H1 (cell line): Measurements from ENCODE around the gene TRNP1. TPM values are rescaled to one million over a fixed set of nuclear protein-coding genes. Genes with fewer than 3 reads are reported as not detected.

Source experiments
- CHD7 ChIP-seq: fragments of 300-600 bp; sonication (generic); IDR thresholded peaks from 2 replicates; pipeline ENCODE4 v1.7.1; 2012; ENCODE audit warnings: low read length, moderate library complexity, mild to moderate bottlenecking, inconsistent platforms; ENCODE audit not compliant: insufficient replicate concordance
- CREB1 ChIP-seq: IDR thresholded peaks from 2 replicates; pipeline ENCODE4 v1.6.1; 2012; ENCODE audit warnings: inconsistent platforms
- CTBP2 ChIP-seq: IDR thresholded peaks from 2 replicates; pipeline ENCODE4 v1.7.0; 2011; ENCODE audit warnings: borderline replicate concordance, mild to moderate bottlenecking, moderate library complexity, mixed read lengths, low read length; ENCODE audit not compliant: insufficient read depth, insufficient read length
- GABPA ChIP-seq: IDR thresholded peaks from 2 replicates; pipeline ENCODE4 v1.6.1; 2011; ENCODE audit warnings: mild to moderate bottlenecking, low read length, moderate library complexity, borderline replicate concordance; ENCODE audit not compliant: insufficient read depth
- HDAC2 ChIP-seq, 2 experiments: fragments of 300-600 bp in 1 of 2; sonication (generic) in 1 of 2; IDR thresholded peaks; 2 replicates each; pipeline ENCODE4 v1.6.1; 2011 to 2012; ENCODE audit warnings: low read depth in 2 of 2, low read length in 2 of 2, mild to moderate bottlenecking in 2 of 2, moderate library complexity in 2 of 2, borderline replicate concordance in 1 of 2, inconsistent platforms in 1 of 2
- POLR2A ChIP-seq, 2 experiments: IDR thresholded peaks; 1 replicate in 1 of 2; 2 replicates in 1 of 2; pipeline ENCODE4 v1.6.1; 2011; ENCODE audit warnings: low read depth in 2 of 2, low read length in 2 of 2, mild to moderate bottlenecking in 2 of 2; ENCODE audit errors: control extremely low read depth in 1 of 2
- SIN3A ChIP-seq, 2 experiments: IDR thresholded peaks in 1 of 2; conservative IDR thresholded peaks in 1 of 2; 2 replicates each; pipeline ENCODE4 v1.6.1; 2011 to 2012; ENCODE audit warnings: low read length in 2 of 2, improper control_type of control experiment in 1 of 2, low read depth in 1 of 2, mild to moderate bottlenecking in 1 of 2
- polyA plus RNA-seq, 7 experiments: library from polyadenylated mRNA; depleted of rRNA in 3 of 7; stranded (reverse) in 5 of 7; unstranded in 2 of 7; fragments of >200 nt in 5 of 7; fragments of 200-250 nt in 2 of 7; gene quantifications; 1 replicate in 5 of 7; 2 replicates in 1 of 7; 4 replicates in 1 of 7; pipeline versions ENCODE4 v1.2.1 to v1.2.3, GENCODE V29; 2011 to 2013; ENCODE audit warnings: missing spikeins in 2 of 7, mixed read lengths in 2 of 7
- total RNA-seq: library from RNA; stranded (reverse); fragmentation: NEBNext Ultra II Directional; extraction: Animal tissue kit (Norgen Biotek cat#: 25700); gene quantifications from 2 replicates; pipeline ENCODE4 v1.2.1, GENCODE V29; 2021

The TRNP1 gene
- total and polyA plus RNA-seq, 2 of the 8 experiments (the other 6 are each of a cell fraction or from before 2014, with no cell fraction given): 51.7 to 102 TPM

- no peak for TF ChIP-seq CHD7
- TF ChIP-seq CTBP2: no peak
- no peak for TF ChIP-seq POLR2A (IDR thresholded peaks at IDR 0.05; ENCODE audit: control extremely low read depth in 1 of 2, low read depth in 2 of 2, low read length in 2 of 2)
- TF ChIP-seq SIN3A (conservative IDR thresholded peaks at IDR 0.05 in 1 of 2, IDR thresholded peaks at IDR 0.05 in 1 of 2; ENCODE audit: low read depth in 1 of 2, low read length in 2 of 2): no peak
- TF ChIP-seq GABPA: no peak
- TF ChIP-seq CREB1: no peak
- no peak for TF ChIP-seq HDAC2 (IDR thresholded peaks at IDR 0.05; ENCODE audit: borderline replicate concordance in 1 of 2, low read depth in 2 of 2, low read length in 2 of 2)
Measured at GRCh38 chr1:26956321-26956720, 37.2 kb upstream of the TRNP1 start (continued).
